ENCODE data around the gene SPR.

GRCh38 chr2:72932805-72933204, 45.6 kb downstream of the SPR start:
- TF ChIP-seq SP1 (IDR thresholded peaks at IDR 0.05) (no peak), HDGF (IDR thresholded peaks at IDR 0.05; ENCODE audit: borderline replicate concordance) (no peak), ELF4 (IDR thresholded peaks at IDR 0.05) (no peak), ZNF384 (IDR thresholded peaks at IDR 0.05) (no peak), FOXA1 (IDR thresholded peaks at IDR 0.05) (no peak), SUZ12 (IDR thresholded peaks at IDR 0.05) (no peak), L3MBTL2 (conservative IDR thresholded peaks at IDR 0.05) (no peak), FOXM1 (IDR thresholded peaks at IDR 0.05; ENCODE audit: borderline replicate concordance) (no peak), TARDBP (IDR thresholded peaks at IDR 0.05) (no peak), BHLHE40 (IDR thresholded peaks at IDR 0.05; ENCODE audit: borderline replicate concordance) (no peak), ARNT (IDR thresholded peaks at IDR 0.05) (no peak), NFRKB (IDR thresholded peaks at IDR 0.05) (no peak)
